ENCODE measurements around the gene NUP210. TPM values are rescaled to one million over a fixed set of nuclear protein-coding genes. Genes with fewer than 3 reads are reported as not detected.

NUP210 gene
- total RNA-seq, 1 donor = not detected

- TF ChIP-seq, protein P1, sequence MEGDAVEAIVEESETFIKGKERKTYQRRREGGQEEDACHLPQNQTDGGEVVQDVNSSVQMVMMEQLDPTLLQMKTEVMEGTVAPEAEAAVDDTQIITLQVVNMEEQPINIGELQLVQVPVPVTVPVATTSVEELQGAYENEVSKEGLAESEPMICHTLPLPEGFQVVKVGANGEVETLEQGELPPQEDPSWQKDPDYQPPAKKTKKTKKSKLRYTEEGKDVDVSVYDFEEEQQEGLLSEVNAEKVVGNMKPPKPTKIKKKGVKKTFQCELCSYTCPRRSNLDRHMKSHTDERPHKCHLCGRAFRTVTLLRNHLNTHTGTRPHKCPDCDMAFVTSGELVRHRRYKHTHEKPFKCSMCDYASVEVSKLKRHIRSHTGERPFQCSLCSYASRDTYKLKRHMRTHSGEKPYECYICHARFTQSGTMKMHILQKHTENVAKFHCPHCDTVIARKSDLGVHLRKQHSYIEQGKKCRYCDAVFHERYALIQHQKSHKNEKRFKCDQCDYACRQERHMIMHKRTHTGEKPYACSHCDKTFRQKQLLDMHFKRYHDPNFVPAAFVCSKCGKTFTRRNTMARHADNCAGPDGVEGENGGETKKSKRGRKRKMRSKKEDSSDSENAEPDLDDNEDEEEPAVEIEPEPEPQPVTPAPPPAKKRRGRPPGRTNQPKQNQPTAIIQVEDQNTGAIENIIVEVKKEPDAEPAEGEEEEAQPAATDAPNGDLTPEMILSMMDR (IDR thresholded peaks at IDR 0.05; ENCODE audit: insufficient read depth, low read depth, low read length) = no peak
- H3K4me3 ChIP-seq (ENCODE audit: low read depth, low read length) = no peak overlapping the region
- no peak for DNase-seq (ENCODE audit: low read depth)
These were observed 44.0 kb downstream of the NUP210 start for GRCh38 chr3:13376091-13376490.

GRCh38 chr3:13375464-13375863, 44.7 kb downstream of the NUP210 start:
- H3K4me3 ChIP-seq (ENCODE audit: low read depth, low read length) = no peak overlapping the region
- TF ChIP-seq, protein P1 (IDR thresholded peaks at IDR 0.05; ENCODE audit: insufficient read depth, low read depth, low read length) = no peak
- no peak for DNase-seq (ENCODE audit: low read depth)

DNA sequence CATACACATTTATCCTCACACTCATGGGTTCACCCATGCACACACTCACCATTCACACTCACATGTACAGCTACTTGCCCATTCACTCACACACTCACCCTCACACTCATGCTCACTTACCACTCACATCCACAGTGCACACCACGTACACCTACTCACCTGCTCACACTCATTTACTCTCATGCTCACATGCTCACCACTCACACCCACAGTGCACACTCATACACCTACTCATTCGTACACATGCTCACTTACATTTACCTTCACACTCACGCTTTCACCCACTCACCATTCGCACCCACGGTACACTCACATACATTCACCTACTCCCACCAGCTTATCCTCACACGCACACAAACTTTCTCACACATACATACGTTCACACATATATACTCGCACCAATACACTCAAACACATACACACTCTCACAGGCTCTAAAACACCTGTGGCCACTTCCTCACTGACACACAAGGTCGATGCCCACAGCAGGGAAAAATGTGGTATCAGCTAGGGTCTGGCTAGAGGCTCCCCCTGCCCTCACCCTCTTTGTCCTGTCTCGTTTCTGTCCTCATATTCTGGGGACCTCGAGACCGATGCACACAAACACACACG, 46.0 kb downstream of the NUP210 start:
- no peak overlapping the region for H3K4me3 ChIP-seq (ENCODE audit: low read depth, low read length)
- TF ChIP-seq, protein P1 (IDR thresholded peaks at IDR 0.05; ENCODE audit: insufficient read depth, low read depth, low read length) = no peak
- no peak for DNase-seq (ENCODE audit: low read depth)

DNA sequence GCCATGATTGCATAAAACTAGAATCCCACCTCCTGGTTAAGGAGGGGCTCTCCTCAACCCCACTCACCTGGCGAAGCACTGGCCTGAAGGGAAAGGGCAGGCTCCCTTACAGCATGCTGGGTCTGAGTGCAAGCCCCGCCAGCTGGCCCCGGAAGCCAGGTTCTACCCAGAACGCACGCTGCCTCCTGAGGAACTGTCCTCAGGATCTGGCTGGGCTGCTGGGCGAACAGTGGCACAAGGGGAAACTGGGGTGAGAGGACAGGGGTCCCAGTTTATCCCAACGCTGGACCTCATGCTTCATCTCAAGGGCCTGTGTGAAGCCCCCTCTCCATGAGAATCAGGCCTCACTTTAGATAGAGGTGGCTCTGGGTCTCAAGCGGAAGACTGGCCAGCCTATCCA, 47.5 kb downstream of the NUP210 start:
- TF ChIP-seq, protein P1 (IDR thresholded peaks at IDR 0.05; ENCODE audit: insufficient read depth, low read depth, low read length) = no peak
- H3K4me3 ChIP-seq (ENCODE audit: low read depth, low read length) = no peak overlapping the region
- no peak for DNase-seq (ENCODE audit: low read depth)

- DNase-seq (ENCODE audit: low read depth) = no peak
- TF ChIP-seq, protein P1 (IDR thresholded peaks at IDR 0.05; ENCODE audit: insufficient read depth, low read depth, low read length) = no peak
- no peak overlapping the region for H3K4me3 ChIP-seq (ENCODE audit: low read depth, low read length)
These were observed 48.0 kb downstream of the NUP210 start for GRCh38 chr3:13372126-13372525.

- TF ChIP-seq, protein P1 (IDR thresholded peaks at IDR 0.05; ENCODE audit: insufficient read depth, low read depth, low read length) = no peak
- DNase-seq (ENCODE audit: low read depth) = no peak
- H3K4me3 ChIP-seq (ENCODE audit: low read depth, low read length) = no peak overlapping the region
These were observed 48.7 kb downstream of the NUP210 start for GRCh38 chr3:13371100-13372075.
